Measurements from ENCODE around the gene MACF1.
"Not testable (repeated sequence)": the region's sequence is repeated elsewhere in the genome, so short reads cannot be mapped to it uniquely, and the experiment has no call there.

The MACF1 gene

GRCh38 chr1:39505289-39505688 lies 300.8 kb downstream of the MACF1 start:
- H3K4me3 ChIP-seq (ENCODE audit: low read depth, low read length): no peak overlapping the region
- TF ChIP-seq CTCF (IDR thresholded peaks at IDR 0.05; ENCODE audit: low read depth, low read length, missing control alignments): no peak
- in situ Hi-C loops (cut with HindIII; ENCODE audit: low sequenced_read_pairs): no loop called here
- no peak for DNase-seq (ENCODE audit: low read depth)

- TF ChIP-seq CTCF (IDR thresholded peaks at IDR 0.05; ENCODE audit: low read depth, low read length, missing control alignments): peak; percentile 67
- H3K4me3 ChIP-seq (ENCODE audit: low read depth, low read length): no peak overlapping the region
- in situ Hi-C loops (cut with HindIII; ENCODE audit: low sequenced_read_pairs): no loop called here
- no peak for DNase-seq (ENCODE audit: low read depth)
Observed at GRCh38 chr1:39507230-39507928, 302.9 kb downstream of the MACF1 start.

GRCh38 chr1:39508266-39508665 lies 303.8 kb downstream of the MACF1 start:
- in situ Hi-C loops (cut with HindIII; ENCODE audit: low sequenced_read_pairs): no loop called here
- TF ChIP-seq CTCF (IDR thresholded peaks at IDR 0.05; ENCODE audit: low read depth, low read length, missing control alignments): no peak
- DNase-seq (ENCODE audit: low read depth): no peak
- H3K4me3 ChIP-seq (ENCODE audit: low read depth, low read length): no peak overlapping the region

GRCh38 chr1:39508857-39509305 lies 304.4 kb downstream of the MACF1 start:
- in situ Hi-C loops (cut with HindIII; ENCODE audit: low sequenced_read_pairs): no loop called here
- H3K4me3 ChIP-seq (ENCODE audit: low read depth, low read length): no peak overlapping the region
- DNase-seq (ENCODE audit: low read depth): no peak
- no peak for TF ChIP-seq CTCF (IDR thresholded peaks at IDR 0.05; ENCODE audit: low read depth, low read length, missing control alignments)

GRCh38 chr1:39509360-39510009 lies 305.0 kb downstream of the MACF1 start:
- H3K4me3 ChIP-seq (ENCODE audit: low read depth, low read length): no peak overlapping the region
- TF ChIP-seq CTCF (IDR thresholded peaks at IDR 0.05; ENCODE audit: low read depth, low read length, missing control alignments): no peak
- DNase-seq (ENCODE audit: low read depth): peak; percentile 42
- in situ Hi-C loops (cut with HindIII; ENCODE audit: low sequenced_read_pairs): no loop called here

GRCh38 chr1:39510570-39511186 lies 306.2 kb downstream of the MACF1 start:
- DNase-seq (ENCODE audit: low read depth); in situ Hi-C loops (cut with HindIII; ENCODE audit: low sequenced_read_pairs); H3K4me3 ChIP-seq (ENCODE audit: low read depth, low read length): not testable (repeated sequence)

- in situ Hi-C loops (cut with HindIII; ENCODE audit: low sequenced_read_pairs); DNase-seq (ENCODE audit: low read depth); H3K4me3 ChIP-seq (ENCODE audit: low read depth, low read length): not testable (repeated sequence)
Observed at GRCh38 chr1:39511477-39511876, 307.0 kb downstream of the MACF1 start.

GRCh38 chr1:39512234-39512847 lies 307.8 kb downstream of the MACF1 start:
- in situ Hi-C loops (cut with HindIII; ENCODE audit: low sequenced_read_pairs); DNase-seq (ENCODE audit: low read depth); H3K4me3 ChIP-seq (ENCODE audit: low read depth, low read length): not testable (repeated sequence)

- in situ Hi-C loops (cut with HindIII; ENCODE audit: low sequenced_read_pairs); DNase-seq (ENCODE audit: low read depth): not testable (repeated sequence)
- peak overlapping the region; percentile 23 for H3K4me3 ChIP-seq (ENCODE audit: low read depth, low read length)
Observed at GRCh38 chr1:39514710-39515124, 310.2 kb downstream of the MACF1 start.

- DNase-seq (ENCODE audit: low read depth); in situ Hi-C loops (cut with HindIII; ENCODE audit: low sequenced_read_pairs): not testable (repeated sequence)
- H3K4me3 ChIP-seq (ENCODE audit: low read depth, low read length): peak overlapping the region; percentile 23
Observed at GRCh38 chr1:39515131-39516086, 310.9 kb downstream of the MACF1 start.
